Measurements from ENCODE around the gene ASB13.
"Not testable (repeated sequence)": the region's sequence is repeated elsewhere in the genome, so short reads cannot be mapped to it uniquely, and the experiment has no call there.

The ASB13 gene

DNA sequence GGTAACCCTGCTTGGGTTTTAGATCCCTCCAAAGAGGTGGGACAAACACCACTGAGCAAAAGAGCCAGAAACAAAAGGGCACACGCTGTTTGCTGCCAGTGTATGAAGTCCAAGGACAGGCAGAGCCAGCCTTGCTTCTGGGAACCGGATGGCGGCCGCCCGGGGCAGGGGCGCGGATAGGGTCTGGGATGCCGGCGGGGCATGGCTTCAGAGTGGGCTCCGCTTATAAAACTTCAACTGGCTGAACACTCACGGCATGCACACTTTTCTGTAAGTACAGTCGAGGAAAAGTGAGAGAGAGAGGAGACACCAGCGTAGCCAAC lies 62.6 kb downstream of the ASB13 start:
- no peak for DNase-seq

DNA sequence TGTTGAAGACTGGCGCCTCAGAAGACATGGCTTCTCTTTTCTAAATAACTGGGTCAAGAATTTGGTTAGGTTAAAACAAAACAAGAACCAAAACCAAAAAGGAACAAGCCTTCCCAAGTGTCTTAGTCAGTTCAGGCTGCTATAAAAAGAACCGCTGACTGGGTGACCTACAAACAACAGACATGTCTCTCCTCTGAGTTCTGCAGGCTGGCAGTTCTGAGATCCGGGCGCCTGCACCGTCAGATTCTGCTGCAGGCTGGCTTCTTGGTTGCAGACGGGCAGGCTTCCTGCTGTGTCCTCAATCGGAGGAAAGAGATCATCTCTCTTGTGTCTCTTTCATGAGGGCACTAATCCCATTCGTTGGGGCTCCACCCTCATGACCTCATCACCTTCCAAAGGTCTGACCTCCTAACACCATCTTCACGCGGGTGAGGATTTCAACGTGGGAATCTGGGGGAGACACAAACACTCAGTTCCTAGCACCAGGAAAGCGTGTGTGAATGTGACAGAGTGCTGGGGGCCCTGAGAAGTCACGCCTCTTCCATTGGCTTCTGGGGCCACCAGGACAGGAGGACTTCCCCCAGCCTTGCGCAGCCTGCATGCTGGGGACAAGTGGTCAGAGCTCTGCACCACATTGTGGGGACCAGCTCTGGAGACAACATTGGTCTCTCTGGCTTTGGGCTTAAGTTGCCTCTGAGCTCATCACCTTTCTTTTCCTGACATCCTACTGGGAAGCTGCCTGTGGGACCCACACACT lies 63.1 kb downstream of the ASB13 start:
- DNase-seq, result no peak

DNA sequence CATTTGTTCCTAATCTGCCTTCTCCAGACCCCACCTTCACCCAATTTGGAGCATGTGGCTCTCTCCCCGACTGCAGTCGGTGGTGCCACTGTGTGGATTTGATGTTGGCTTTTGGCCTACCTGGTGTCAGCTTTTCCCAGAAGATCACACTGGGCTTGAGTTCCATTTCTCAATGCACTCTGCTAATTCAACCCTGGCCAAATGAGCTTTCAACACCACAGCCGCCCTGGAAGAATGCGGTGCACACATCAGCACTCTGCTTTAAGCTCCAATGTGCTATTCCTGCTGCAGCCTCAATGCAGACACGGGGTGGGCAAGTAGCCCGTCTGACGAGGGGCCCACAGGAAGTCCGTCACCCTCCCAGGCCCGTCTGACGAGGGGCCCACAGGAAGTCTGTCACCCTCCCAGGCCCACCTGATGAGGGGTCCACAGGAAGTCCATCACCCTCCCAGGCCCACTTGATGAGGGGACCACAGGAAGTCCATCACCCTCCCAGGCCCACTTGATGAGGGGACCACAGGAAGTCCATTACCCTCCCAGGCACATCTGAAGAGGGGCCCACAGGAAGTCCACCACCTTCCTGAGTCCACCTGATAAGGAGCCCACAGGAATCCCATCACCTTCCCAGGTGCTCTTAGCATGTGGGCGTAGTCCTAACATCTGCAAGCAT lies 64.4 kb downstream of the ASB13 start:
- no peak for DNase-seq

DNA sequence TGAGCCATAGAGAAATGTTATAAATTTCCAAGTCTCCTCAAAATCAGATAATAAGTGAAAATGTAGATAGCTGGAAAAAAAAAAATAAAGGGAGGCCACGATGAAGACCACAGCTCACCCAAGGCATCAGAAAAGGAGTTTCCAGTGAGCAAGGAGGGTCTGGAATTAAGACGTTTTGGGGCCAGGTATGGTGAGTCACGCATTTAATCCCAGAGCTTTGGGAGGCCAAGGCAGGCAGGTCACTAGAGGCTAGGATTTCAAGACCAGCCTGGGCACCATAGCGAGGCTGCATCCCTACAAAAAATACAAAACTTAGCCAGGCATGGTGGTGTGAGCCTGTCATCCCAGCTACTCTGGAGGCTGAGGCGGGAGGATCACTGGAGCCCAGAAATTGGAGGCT lies 65.5 kb downstream of the ASB13 start:
- DNase-seq, result no peak

DNA sequence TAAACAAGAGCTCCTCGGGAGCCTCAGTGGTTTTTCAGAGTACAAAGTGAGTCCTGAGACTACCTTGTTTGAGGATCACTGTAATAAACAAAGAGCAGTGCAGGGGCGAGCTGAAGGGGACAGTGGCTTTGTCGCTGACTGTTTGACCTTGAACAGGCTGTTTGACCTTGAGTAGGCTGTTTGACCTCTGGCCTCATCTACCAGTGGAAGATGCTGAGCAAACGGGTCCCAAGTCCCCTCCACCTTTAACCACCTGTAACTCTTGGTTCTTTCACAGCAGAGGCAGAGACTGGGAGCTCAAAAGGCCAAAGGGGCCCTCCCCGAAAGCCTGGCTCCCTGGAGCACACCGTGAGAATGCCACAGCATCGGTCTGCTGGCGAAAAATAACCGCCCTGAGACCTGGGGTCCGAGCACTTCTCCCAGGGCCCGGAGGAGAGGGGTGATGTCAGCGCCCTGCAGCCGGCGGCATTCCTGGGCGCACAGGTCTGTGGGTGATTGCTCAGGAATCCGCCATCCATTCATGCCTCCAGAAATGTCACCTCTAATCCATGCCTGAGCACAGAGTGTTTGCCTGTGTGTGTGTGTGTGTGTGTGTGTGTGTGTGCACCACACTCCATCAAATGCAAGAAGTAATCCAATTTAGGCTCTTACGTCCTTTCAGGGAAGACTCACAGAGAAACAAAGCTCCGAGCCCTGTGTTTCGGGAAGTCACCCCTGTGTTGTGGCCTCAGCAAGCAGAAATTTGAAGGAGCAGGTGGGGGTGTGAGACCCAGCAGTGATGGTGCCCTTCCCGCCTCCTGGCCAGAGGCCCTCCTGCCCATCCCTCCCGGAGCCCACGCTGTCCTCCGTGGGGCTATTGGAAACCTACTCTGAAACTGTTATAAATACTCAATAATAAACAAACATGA lies 66.5 kb downstream of the ASB13 start:
- no peak for DNase-seq

DNA sequence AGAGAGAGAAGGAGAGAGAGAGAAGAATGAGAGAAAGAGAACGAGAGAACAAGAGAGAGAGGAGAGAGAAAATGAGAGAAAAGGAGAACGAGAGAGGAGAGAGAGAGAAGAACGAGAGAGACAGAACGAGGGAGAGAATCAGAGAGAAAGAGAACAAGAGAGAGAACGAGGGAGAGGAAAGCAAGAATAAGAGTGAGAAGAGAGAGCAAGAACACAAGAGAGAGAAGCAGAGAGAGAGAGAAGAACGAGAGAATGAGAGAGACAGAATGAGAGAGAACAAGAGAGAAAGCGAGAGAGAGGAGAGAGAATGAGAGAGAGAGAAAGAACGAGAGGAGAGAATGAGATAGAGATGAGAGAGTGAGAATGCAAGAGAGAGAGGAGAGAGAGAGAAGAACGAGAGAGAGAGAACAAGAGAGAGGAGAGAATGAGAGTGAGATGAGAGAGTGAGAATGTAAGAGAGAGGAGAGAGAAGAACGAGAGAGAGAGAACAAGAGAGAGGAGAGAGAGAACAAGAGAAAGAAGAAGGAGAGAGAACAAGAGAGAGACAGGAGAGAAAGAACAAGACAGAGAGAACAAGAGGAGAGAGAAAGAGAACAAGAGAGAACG lies 68.2 kb downstream of the ASB13 start:
- no peak for DNase-seq

DNA sequence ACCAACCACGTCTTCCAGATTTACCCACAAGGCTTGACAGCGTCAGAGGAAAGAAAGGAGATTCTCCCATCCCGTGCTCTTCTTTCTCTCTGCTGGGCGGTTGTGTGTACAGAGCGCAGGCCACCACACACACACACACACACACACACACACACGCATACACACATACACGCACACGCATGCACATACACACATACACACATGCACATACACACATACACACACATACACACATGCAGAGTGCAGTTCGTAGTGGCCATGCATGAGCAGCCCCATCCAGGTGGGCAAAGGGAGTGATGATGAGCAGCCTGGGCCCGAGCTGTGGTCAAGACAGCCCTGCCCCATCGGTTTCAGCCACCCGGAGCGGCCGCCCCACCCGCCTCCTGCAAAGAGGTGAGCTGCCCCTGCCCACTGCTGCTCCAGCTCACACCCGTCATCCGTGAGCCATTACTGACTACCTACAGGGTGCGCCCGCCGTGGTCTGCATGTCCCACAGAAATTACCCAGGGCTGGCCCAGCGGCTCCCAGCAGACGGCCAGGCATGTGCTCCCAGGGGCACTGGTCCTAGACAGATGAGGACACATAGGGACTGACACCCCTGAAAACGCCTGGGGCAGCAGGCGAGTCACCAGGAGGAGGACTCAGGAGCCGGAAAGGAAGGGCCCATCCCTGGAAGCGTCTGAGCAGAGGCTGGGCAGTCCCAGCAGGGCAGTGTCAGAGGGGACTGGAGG lies 69.6 kb downstream of the ASB13 start:
- no peak for DNase-seq

DNA sequence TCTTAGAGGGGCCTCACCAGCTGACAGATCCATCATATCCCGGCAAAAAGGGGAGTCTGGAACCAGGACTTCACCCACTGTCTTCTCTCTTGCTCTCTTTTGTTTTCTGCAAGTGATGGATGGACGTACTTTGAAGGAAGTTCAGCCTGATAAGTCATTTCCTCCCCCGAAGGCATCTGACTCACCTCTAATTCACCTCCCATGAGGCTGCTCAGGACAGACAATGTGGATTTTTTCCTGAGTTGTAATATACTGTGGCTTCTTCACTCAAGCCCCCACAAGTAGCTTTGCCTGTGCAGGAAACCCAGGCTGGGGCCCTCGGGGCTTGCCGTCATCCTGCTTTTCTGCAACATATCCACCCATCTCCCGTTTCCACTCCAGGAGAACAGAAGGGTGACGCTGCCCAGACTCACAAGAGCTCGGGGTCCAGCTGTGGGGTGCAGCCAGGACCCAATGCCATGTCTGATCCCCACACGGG lies 70.4 kb downstream of the ASB13 start:
- DNase-seq, result peak; percentile 6

DNA sequence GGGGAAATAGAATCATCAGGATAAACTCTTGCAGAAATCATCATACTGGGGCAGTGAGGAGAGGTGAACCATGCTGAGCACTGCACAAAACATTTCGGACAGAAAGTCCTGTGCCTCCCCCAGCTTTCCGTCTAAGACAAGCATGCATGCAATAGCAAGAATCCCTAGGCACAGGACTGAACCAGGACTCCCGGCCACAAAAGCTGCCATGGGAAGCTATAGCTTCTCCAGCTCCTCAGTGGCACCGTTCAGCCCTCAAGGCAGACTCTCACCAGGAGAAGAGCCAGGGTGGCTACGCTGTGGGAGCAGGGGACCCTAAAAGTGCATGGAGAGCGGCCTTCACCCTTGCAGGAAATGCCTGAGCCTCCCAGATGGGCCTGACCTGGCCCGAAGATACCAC lies 70.8 kb downstream of the ASB13 start:
- DNase-seq, result no peak

DNA sequence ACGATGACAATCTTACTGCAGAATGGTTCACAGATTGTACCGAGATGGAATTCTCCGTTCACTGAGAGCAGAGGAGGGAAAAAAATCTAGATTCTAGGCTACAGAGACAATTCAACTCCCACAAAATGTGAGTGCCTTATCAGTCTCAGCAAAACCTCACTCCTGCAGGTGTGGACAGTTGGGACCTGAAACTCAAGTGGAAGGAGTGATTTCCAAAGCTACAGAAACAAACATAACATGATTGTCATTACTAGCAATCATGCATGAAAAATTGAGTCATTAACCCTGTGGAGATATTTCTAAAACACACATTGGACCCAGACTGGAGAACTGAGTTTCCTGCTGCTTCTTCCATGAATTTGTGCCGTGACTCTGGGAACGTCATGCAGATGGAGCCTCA lies 71.3 kb downstream of the ASB13 start:
- no peak for DNase-seq

DNA sequence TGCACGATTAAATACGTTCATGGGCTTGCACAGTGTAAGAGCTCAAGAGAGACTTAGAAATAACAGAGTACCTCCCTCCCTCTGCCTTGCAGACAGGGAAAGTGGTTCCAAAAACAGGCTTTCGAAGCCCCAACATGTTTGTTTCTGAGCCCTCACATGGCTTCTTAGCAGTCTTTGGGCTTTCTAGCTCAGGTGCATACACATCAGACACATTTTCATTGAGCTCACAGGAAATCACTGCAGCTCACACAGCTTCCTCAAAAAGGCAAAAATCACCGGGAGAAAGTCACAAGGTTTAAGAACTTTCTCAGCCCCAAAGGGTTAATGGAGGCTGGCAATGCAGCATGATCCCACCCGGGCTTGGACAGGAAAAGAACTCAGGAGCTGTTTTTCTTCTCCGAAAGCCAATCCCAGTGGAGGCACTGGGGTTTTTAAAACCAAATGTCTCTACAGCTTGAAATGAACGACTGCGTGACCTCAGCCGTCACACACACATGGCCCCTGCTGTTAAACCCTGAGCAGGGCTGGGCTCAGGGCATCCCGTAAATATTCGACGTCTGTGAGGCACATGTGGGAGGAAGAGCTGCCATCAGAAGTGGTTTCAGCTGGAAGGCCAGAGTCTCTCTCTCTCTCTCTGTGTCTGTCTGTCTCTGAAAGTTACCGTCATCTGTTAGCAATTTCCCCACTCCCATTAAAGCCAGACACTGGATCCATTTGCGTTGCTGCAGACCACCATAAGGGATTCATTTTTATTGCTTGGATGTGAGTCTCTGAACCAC lies 71.9 kb downstream of the ASB13 start:
- DNase-seq, result no peak

DNA sequence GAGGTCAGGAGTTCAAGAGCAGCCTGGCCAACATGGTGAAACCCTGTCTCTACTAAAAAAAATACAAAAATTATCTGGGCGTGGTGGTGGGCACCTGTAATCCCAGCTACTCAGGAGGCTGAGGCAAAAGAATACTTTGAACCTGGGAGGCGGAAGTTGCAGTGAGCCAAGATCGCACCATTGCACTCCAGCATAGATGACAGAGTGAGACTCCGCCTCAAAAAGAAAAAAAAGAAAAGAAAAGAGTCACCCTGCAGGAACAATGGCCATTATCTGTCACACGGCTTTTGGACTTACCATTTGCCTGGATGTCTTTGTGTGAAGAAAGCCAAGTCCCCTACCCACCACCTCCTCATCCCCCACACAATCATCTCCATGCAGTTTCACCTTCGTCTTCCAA lies 73.0 kb downstream of the ASB13 start:
- DNase-seq, result not testable (repeated sequence)

DNA sequence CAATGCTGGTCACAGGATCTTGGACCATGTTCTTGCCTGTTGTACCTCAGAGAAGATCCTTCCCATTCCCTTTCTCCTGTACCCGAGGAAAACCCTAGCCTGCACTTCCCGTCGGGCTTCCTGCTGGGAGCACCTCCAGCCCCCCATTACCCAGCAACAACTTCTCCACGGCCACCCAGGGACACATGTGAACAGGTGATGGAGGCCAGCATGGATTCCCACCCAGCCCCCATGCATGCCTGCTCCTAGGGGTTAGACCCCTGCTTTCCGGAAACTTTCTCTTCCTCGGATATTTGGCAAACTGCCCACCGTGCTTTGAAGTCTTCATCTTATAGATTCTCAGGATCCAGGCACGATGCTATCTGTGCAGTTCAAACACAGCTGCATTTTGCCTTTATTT lies 74.3 kb downstream of the ASB13 start:
- DNase-seq, result no peak

DNA sequence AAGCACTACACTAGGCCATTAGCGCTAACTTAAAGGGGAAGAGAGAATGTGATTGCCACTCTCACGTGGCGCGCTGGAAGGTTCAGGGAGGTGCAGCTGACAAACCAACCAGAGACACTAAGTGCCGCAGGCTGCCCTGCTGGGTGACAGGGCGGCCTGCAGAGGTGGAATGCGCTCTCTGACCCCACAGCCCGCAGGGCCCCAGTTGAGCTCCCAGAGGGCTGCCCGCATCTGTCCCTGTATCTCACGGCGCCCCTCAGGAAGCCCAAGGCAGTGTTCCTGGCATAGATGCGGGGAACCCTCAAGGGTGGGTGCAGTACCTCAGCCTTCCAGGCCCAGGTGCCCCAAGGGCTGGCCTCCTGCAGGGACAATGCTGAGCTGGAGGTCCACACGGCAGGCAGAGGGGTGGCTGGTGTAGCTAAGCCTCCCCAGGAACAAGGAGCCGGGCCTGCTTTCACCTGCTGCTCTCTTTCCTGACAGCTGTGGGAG lies 75.0 kb downstream of the ASB13 start:
- no peak for DNase-seq

DNA sequence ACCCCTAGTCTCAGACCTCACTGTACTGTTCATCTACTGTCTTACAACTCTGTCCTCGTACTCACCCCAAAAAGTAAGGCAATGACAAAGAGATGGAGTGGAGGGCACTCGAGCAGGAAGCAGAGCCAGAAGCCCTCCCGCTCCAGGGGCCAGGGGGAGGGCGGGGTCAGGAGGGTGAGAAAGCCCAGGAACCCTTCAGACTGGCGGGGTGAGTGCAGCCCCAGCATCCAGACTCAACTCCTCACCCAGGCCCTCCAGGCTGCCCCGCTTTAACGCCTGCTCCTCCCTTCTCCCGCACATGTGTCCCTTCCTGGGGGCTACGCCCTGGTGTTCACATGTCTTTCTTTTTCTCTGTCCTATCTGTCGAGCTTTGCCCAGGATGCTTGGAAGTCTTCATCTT lies 75.6 kb downstream of the ASB13 start:
- no peak for DNase-seq

DNA sequence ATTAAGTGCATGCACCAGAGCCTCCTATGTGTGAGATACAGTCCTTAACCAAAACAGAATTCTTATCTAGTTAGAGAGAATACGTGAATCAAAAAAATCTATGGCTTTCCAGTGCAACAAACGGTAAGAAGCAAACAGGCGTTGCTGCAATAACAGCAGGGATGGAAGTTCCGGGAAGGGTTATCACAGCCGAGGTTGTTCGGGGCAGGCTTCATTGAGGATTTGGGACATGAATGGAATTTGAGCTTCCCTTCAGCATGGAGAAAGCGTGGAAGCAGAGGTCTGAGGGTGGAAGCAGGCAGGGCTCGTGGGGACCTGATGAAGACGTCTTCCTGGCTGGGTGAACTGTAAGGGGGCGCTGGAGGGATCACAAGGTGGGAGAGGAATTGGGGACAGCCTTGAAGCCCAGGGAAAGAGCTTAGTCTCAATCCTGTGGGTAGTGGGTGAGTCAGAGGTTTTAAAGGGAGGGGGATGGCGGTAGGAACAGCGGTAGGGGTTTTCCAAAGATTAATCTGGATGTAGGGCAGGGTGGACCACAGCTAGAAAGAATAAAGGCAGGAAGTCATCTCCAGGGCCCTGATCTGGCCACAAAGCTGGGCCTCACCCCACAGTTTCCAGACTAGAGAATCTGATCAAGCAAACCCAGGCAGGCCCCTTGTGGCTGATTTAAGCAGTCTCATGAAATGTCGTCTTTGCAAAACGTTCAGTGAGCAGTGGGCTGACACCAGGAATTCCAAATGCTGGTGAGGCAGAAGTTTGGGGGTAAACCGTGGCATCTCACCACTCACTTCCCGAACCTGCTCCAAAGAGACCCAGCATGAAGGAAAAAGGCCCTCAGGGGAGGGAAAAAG lies 76.5 kb downstream of the ASB13 start:
- DNase-seq, result no peak

DNA sequence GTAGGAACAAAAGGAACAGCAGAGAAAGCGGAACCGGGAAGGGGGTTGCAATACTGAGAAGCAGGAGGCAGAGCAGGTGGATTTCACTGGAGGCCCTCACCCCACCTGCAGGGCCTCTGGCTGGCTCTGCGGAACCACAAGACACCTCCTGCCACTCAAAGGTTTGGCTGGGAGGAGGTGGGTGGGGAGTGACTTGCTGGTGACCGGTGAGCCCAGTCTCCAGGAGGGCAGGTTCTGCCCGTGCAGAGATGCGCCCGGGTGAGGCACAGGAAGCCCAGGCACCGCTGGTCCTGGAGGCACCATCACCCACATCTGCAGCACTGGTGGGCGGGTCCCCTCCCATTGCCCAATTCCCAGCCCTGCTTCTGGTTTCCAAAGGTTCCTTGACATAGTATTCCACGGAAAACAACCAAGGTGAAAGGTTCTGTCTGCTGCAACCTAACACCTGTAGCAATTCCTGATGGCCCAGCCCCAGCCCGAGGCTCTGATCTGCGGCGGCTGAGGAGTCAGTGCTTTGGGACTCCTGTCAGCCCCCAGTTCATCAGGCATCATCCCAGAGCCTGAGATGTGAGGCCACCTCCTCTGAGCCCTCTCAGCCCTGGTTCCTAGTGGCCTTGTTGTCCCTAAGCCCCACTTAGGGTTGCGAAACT lies 77.3 kb downstream of the ASB13 start:
- no peak for DNase-seq
